ENCODE results near the gene SCGB2A2. TPM values are rescaled to one million over a fixed set of nuclear protein-coding genes. Genes with fewer than 3 reads are reported as not detected.

SCGB2A2 gene
- total RNA-seq, 1 donor from 2014 or later = not detected

DNA sequence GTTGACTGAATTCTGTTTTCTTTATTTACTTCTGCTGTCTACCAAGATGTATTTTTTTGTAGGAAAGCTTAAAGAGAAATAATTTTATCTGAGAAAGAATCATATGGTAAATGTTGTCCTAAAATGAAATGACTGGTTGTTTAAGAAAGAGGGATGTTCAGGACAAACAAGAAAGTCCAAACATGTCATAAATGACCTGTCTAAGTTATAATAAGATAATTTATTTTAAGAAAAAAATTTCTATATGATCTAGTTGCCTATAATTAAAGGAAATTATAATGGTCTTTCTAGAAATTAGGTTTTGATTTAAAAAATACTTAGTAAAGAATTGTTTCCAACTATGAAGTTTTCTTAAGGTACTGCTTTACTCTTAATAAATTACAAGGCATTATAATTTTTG, 10.5 kb downstream of the SCGB2A2 start:
- no peak overlapping the region for H3K27ac ChIP-seq (ENCODE audit: low read depth, low read length)
- no peak overlapping the region for H3K4me3 ChIP-seq (ENCODE audit: low read length in 3 of 3)
- H3K9ac ChIP-seq (ENCODE audit: low read depth in 1 of 3, low read length in 3 of 3) = no peak overlapping the region
- H3K27me3 ChIP-seq (ENCODE audit: control insufficient read depth in 3 of 3, insufficient read depth in 3 of 3, low read length in 3 of 3) = no peaks in the 10 kb centered on the region
- H3K4me1 ChIP-seq (ENCODE audit: control insufficient read depth in 3 of 3, insufficient read depth in 3 of 3, low read length in 3 of 3) = no peaks in the 10 kb centered on the region
- H3K36me3 ChIP-seq (ENCODE audit: control insufficient read depth in 3 of 3, insufficient read depth in 3 of 3, low read length in 3 of 3) = no peaks in the 10 kb centered on the region
- no peaks in the 10 kb centered on the region for H3K9me3 ChIP-seq (ENCODE audit: control insufficient read depth in 3 of 3, low read length in 3 of 3)

DNA sequence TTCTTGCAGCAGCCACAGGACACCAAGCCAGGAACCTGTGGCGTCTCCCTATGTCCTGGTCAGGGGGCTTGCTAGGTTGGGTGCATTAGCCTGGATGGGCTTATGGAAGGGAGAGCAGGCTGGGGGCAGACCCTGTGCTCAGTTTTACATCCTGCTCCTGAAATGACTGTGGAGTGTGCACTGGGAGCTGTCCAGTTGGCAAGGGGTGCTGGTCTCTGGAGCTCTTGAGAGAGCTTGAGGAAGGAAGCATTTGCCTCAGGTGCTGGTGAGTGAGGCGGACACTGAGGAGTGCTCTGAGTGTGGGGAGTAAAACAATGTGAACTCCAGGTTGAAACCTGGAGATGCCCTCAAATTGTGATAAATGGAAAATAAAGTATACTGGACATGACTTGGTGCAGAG, 25.5 kb downstream of the SCGB2A2 start:
- H3K27me3 ChIP-seq (ENCODE audit: control insufficient read depth in 3 of 3, insufficient read depth in 3 of 3, low read length in 3 of 3) = peaks cover 4 to 18% (median 9%) of the 10 kb centered on the region in 3 donors
- H3K27ac ChIP-seq (ENCODE audit: low read depth, low read length) = no peak overlapping the region
- no peaks in the 10 kb centered on the region for H3K36me3 ChIP-seq (ENCODE audit: control insufficient read depth in 3 of 3, insufficient read depth in 3 of 3, low read length in 3 of 3)
- no peaks in the 10 kb centered on the region for H3K9me3 ChIP-seq (ENCODE audit: control insufficient read depth in 3 of 3, low read length in 3 of 3)
- H3K4me3 ChIP-seq (ENCODE audit: low read length in 3 of 3) = no peak overlapping the region
- no peaks in the 10 kb centered on the region for H3K4me1 ChIP-seq (ENCODE audit: control insufficient read depth in 3 of 3, insufficient read depth in 3 of 3, low read length in 3 of 3)
- H3K9ac ChIP-seq (ENCODE audit: low read depth in 1 of 3, low read length in 3 of 3) = no peak overlapping the region

DNA sequence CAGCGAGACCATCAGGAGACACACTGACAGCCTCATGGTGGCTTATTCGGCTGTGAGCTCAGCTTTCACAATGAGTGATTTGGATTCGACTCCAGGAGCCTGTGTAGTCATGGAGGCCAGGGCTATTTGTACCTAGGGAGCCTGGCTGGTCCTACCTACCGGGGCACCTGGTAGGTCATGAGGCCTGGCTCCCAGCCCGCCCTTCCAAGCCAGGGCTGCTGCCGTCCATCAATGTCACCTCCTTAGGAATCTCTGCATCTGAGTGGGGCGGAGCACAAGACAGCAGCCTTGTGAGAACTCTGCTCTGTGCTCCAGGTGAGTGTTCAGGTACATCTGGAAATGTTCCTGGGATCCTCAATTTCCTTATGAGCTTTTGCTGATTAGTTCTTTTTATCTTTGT, 29.0 kb downstream of the SCGB2A2 start, which contains the start of gene SCGB1D4:
TSS of gene SCGB1D4 (minus strand) at position 101 of the 400 bp plus-strand sequence. CDS start at position 36, 65 bp downstream.
- Histone ChIP-seq H3K36me3 (ENCODE audit: control insufficient read depth in 3 of 3, insufficient read depth in 3 of 3, low read length in 3 of 3) (no peaks in the 10 kb centered on the region), H3K9ac (ENCODE audit: low read depth in 1 of 3, low read length in 3 of 3) (no peak within 1 kb of the TSS), H3K4me1 (ENCODE audit: control insufficient read depth in 3 of 3, insufficient read depth in 3 of 3, low read length in 3 of 3) (no peaks in the 10 kb centered on the region), H3K27me3 (ENCODE audit: control insufficient read depth in 3 of 3, insufficient read depth in 3 of 3, low read length in 3 of 3) (peaks cover 4 to 22% (median 9%) of the 10 kb centered on the region in 3 donors), H3K27ac (ENCODE audit: low read depth, low read length) (no peak within 1 kb of the TSS), H3K9me3 (ENCODE audit: control insufficient read depth in 3 of 3, low read length in 3 of 3) (no peaks in the 10 kb centered on the region), H3K4me3 (ENCODE audit: low read length in 3 of 3) (no peak within 1 kb of the TSS)

DNA sequence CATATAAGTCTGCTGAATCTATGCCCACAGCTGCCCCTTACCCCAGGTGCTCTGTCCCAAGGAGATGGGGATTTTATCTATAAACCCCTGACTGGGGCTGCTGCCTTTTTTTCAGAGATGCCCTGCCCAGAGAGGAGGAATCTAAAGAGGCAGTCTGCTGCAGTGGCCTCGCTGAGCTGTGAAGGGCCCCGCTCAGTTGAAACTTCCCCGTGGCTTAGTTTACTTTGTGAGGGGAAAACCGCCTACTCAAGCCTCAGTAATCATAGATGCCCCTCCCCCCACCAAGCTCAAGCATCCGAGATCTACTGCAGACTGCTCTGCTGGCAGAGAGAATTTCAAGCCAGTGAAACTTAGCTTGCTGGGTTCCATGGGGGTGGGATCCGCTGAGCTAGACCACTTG, 36.3 kb downstream of the SCGB2A2 start:
- peaks cover 0 to 5% (median 0%) of the 10 kb centered on the region in 3 donors for H3K27me3 ChIP-seq (ENCODE audit: control insufficient read depth in 3 of 3, insufficient read depth in 3 of 3, low read length in 3 of 3)
- no peaks in the 10 kb centered on the region for H3K4me1 ChIP-seq (ENCODE audit: control insufficient read depth in 3 of 3, insufficient read depth in 3 of 3, low read length in 3 of 3)
- H3K4me3 ChIP-seq (ENCODE audit: low read length in 3 of 3) = no peak overlapping the region
- H3K36me3 ChIP-seq (ENCODE audit: control insufficient read depth in 3 of 3, insufficient read depth in 3 of 3, low read length in 3 of 3) = no peaks in the 10 kb centered on the region
- H3K9ac ChIP-seq (ENCODE audit: low read depth in 1 of 3, low read length in 3 of 3) = no peak overlapping the region
- no peak overlapping the region for H3K27ac ChIP-seq (ENCODE audit: low read depth, low read length)
- H3K9me3 ChIP-seq (ENCODE audit: control insufficient read depth in 3 of 3, low read length in 3 of 3) = peaks cover 0 to 5% (median 0%) of the 10 kb centered on the region in 3 donors

DNA sequence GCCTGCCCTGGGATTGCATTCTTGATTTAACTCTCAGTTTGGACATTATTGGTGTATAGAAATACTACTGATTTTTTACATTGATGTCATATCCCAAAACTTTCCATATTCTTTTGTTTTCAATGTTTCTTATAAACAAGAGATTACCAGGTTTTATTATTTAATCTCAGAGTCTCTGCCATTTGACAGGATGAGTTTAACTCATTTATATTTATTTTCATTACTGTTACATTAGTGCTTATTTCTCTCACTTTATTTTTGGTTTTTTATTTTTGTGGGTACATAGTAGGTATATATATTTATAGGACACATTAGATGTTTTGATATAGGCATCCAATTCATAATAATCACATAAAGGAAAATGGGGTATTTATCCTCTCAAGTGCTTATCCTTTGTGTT, 38.0 kb downstream of the SCGB2A2 start:
- H3K27me3 ChIP-seq (ENCODE audit: control insufficient read depth in 3 of 3, insufficient read depth in 3 of 3, low read length in 3 of 3) = peaks cover 0 to 6% (median 3%) of the 10 kb centered on the region in 3 donors

DNA sequence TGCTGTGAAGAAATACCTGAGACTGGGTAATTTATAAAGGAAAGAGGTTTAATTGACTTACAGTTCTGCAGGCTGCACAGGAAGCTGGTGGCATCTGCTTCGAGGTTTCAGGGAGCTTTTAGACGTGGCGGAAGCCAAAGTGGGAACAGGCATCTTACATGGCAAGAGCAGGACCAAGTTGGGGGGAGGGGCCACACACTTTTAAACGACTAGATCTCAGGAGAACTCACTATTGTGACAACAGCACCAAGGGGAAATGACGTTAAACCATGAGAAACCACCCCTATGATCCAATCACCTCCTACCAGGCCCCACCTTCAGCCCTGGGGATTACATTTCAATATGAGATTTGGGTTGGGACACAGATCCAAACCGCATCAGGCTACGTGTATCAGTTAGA, 40.0 kb downstream of the SCGB2A2 start:
- Histone ChIP-seq H3K9me3 (ENCODE audit: control insufficient read depth in 3 of 3, low read length in 3 of 3) (peaks cover 0 to 5% (median 0%) of the 10 kb centered on the region in 3 donors), H3K9ac (ENCODE audit: low read depth in 1 of 3, low read length in 3 of 3) (no peak overlapping the region), H3K27me3 (ENCODE audit: control insufficient read depth in 3 of 3, insufficient read depth in 3 of 3, low read length in 3 of 3) (peaks cover 0 to 11% (median 10%) of the 10 kb centered on the region in 3 donors), H3K36me3 (ENCODE audit: control insufficient read depth in 3 of 3, insufficient read depth in 3 of 3, low read length in 3 of 3) (no peaks in the 10 kb centered on the region), H3K4me1 (ENCODE audit: control insufficient read depth in 3 of 3, insufficient read depth in 3 of 3, low read length in 3 of 3) (no peaks in the 10 kb centered on the region), H3K27ac (ENCODE audit: low read depth, low read length) (no peak overlapping the region), H3K4me3 (ENCODE audit: low read length in 3 of 3) (no peak overlapping the region)

More for the DNA sequence above, 38.0 kb downstream of the SCGB2A2 start:
- H3K9me3 ChIP-seq (ENCODE audit: control insufficient read depth in 3 of 3, low read length in 3 of 3) = peaks cover 0 to 5% (median 0%) of the 10 kb centered on the region in 3 donors
- no peak overlapping the region for H3K9ac ChIP-seq (ENCODE audit: low read depth in 1 of 3, low read length in 3 of 3)
- no peak overlapping the region for H3K27ac ChIP-seq (ENCODE audit: low read depth, low read length)
- no peaks in the 10 kb centered on the region for H3K36me3 ChIP-seq (ENCODE audit: control insufficient read depth in 3 of 3, insufficient read depth in 3 of 3, low read length in 3 of 3)
- no peak overlapping the region for H3K4me3 ChIP-seq (ENCODE audit: low read length in 3 of 3)
- H3K4me1 ChIP-seq (ENCODE audit: control insufficient read depth in 3 of 3, insufficient read depth in 3 of 3, low read length in 3 of 3) = no peaks in the 10 kb centered on the region

GRCh38 chr11:62315431-62315830, 45.5 kb downstream of the SCGB2A2 start:
- H3K9ac ChIP-seq (ENCODE audit: low read depth in 1 of 3, low read length in 3 of 3) = no peak overlapping the region
- no peaks in the 10 kb centered on the region for H3K36me3 ChIP-seq (ENCODE audit: control insufficient read depth in 3 of 3, insufficient read depth in 3 of 3, low read length in 3 of 3)
- peaks cover 0 to 11% (median 8%) of the 10 kb centered on the region in 3 donors for H3K27me3 ChIP-seq (ENCODE audit: control insufficient read depth in 3 of 3, insufficient read depth in 3 of 3, low read length in 3 of 3)
- no peak overlapping the region for H3K4me3 ChIP-seq (ENCODE audit: low read length in 3 of 3)
- no peaks in the 10 kb centered on the region for H3K4me1 ChIP-seq (ENCODE audit: control insufficient read depth in 3 of 3, insufficient read depth in 3 of 3, low read length in 3 of 3)
- H3K9me3 ChIP-seq (ENCODE audit: control insufficient read depth in 3 of 3, low read length in 3 of 3) = no peaks in the 10 kb centered on the region
- H3K27ac ChIP-seq (ENCODE audit: low read depth, low read length) = no peak overlapping the region

DNA sequence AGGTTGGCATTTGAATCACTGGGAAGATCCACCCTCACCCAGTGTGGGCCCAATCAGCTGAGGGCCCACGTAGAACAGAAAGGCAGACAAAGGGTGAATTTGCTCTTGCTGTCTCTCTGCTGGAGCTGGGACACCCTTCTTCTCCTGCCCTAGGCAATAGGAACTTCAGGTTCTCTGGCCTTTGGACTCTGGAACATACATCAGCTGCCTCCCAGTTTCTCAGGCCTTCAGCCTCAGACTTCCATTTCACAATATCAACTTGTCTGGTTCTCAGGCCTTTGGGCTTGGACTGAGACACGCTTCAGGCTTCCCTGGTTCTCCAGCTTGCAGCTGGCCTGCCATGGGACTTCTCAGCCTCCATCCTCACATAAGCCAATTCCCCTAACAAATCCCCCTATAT, 52.6 kb downstream of the SCGB2A2 start:
- H3K27ac ChIP-seq (ENCODE audit: low read depth, low read length) = no peak overlapping the region
- H3K4me3 ChIP-seq (ENCODE audit: low read length in 3 of 3) = no peak overlapping the region
- no peak overlapping the region for H3K9ac ChIP-seq (ENCODE audit: low read depth in 1 of 3, low read length in 3 of 3)
- peaks cover 0 to 2% (median 0%) of the 10 kb centered on the region in 3 donors for H3K4me1 ChIP-seq (ENCODE audit: control insufficient read depth in 3 of 3, insufficient read depth in 3 of 3, low read length in 3 of 3)
- H3K27me3 ChIP-seq (ENCODE audit: control insufficient read depth in 3 of 3, insufficient read depth in 3 of 3, low read length in 3 of 3) = peaks cover 0 to 6% (median 5%) of the 10 kb centered on the region in 3 donors
- H3K9me3 ChIP-seq (ENCODE audit: control insufficient read depth in 3 of 3, low read length in 3 of 3) = no peaks in the 10 kb centered on the region
- H3K36me3 ChIP-seq (ENCODE audit: control insufficient read depth in 3 of 3, insufficient read depth in 3 of 3, low read length in 3 of 3) = no peaks in the 10 kb centered on the region

Other genes with a start within 250 kb of the SCGB2A2 start
- gene INCENP, start 146.1 kb upstream of the SCGB2A2 start, total RNA-seq = 6.8 TPM
- gene SCGB1D1, start 79.9 kb upstream of the SCGB2A2 start, total RNA-seq = not detected
- gene SCGB2A1, start 61.5 kb upstream of the SCGB2A2 start, total RNA-seq = not detected
- not detected for gene SCGB1D2, start 27.9 kb upstream of the SCGB2A2 start, total RNA-seq
- not detected for gene SCGB1D4, start 28.9 kb downstream of the SCGB2A2 start, total RNA-seq
- 3.7 TPM for gene ASRGL1, start 67.3 kb downstream of the SCGB2A2 start, total RNA-seq
- gene SCGB1A1, start 148.9 kb downstream of the SCGB2A2 start, total RNA-seq = not detected